CD8-positive, alpha-beta memory T cell (primary cell): Measurements from ENCODE around the gene ZNF473. TPM values are rescaled to one million over a fixed set of nuclear protein-coding genes. Genes with fewer than 3 reads are reported as not detected.

ENCODE experiments used
- CTCF ChIA-PET: fragments of 350-600 bp; sonication (Branson Sonifier 250); formaldehyde crosslinking; loops from one replicate; lab custom pipeline; 2021; ENCODE audit warnings: antibody characterized with exemption; lab: Charles Lee
- POLR2A ChIA-PET: fragments of 350-600 bp; sonication (Branson Sonifier 250); formaldehyde crosslinking; loops from one replicate; lab custom pipeline; 2021; ENCODE audit warnings: antibody characterized with exemption; lab: Charles Lee
- DNase-seq, 5 donors: peaks; one replicate each; pipeline versions ENCODE4 v3.0.0 to v3.0.0-alpha.2; 2020 to 2022; ENCODE audit warnings: mixed read lengths in 1 of 5
- H3K27ac ChIP-seq: one replicate; pipeline ENCODE4 v1.7.0; 2013; ENCODE audit warnings: low read depth, mild to moderate bottlenecking, low read length, moderate library complexity
- H3K27me3 ChIP-seq: 2 replicates; pipeline ENCODE4 v1.7.0; 2013; ENCODE audit warnings: low read length, mild to moderate bottlenecking; ENCODE audit not compliant: insufficient read depth, poor library complexity, severe bottlenecking
- H3K36me3 ChIP-seq: 2 replicates; pipeline ENCODE4 v1.7.0; 2013; ENCODE audit warnings: mild to moderate bottlenecking, low read length, moderate library complexity; ENCODE audit not compliant: insufficient read depth
- H3K4me1 ChIP-seq: 2 replicates; pipeline ENCODE4 v1.7.0; 2013; ENCODE audit warnings: mild to moderate bottlenecking, low read length, moderate library complexity; ENCODE audit not compliant: insufficient read depth
- H3K4me3 ChIP-seq: 2 replicates; pipeline ENCODE4 v1.7.0; 2013; ENCODE audit warnings: mild to moderate bottlenecking, low read length
- H3K9me3 ChIP-seq: 2 replicates; pipeline ENCODE4 v1.7.0; 2013; ENCODE audit warnings: mild to moderate bottlenecking, low read length
- H3K27ac Mint-ChIP-seq, 8 donors: one replicate each; pipeline ENCODE4 v1.8.0; 2020 to 2021; ENCODE audit warnings: mixed read lengths in 8 of 8, mild to moderate bottlenecking in 6 of 8, inconsistent platforms in 3 of 8, moderate library complexity in 3 of 8
- H3K27me3 Mint-ChIP-seq, 2 donors: one replicate each; pipeline ENCODE4 v1.8.0; 2020 to 2021; ENCODE audit warnings: mixed read lengths in 2 of 2, mild to moderate bottlenecking in 1 of 2, moderate library complexity in 1 of 2
- H3K36me3 Mint-ChIP-seq, 3 donors: one replicate each; pipeline ENCODE4 v1.8.0; 2020 to 2021; ENCODE audit warnings: mixed read lengths in 3 of 3, inconsistent platforms in 1 of 3, mild to moderate bottlenecking in 1 of 3
- H3K4me1 Mint-ChIP-seq, 3 donors: one replicate each; pipeline ENCODE4 v1.8.0; 2020 to 2021; ENCODE audit warnings: mixed read lengths in 3 of 3, inconsistent platforms in 1 of 3, mild to moderate bottlenecking in 1 of 3
- H3K4me3 Mint-ChIP-seq, 7 donors: one replicate each; pipeline ENCODE4 v1.8.0; 2020 to 2021; ENCODE audit warnings: mixed read lengths in 7 of 7, mild to moderate bottlenecking in 6 of 7, moderate library complexity in 4 of 7, inconsistent platforms in 2 of 7
- H3K9me3 Mint-ChIP-seq, 5 donors: one replicate each; pipeline ENCODE4 v1.8.0; 2020 to 2022; ENCODE audit warnings: mixed read lengths in 5 of 5, mild to moderate bottlenecking in 3 of 5, moderate library complexity in 2 of 5, inconsistent platforms in 1 of 5
- polyA plus RNA-seq: library from polyadenylated mRNA; unstranded; fragments of 300-500 nt; fragmentation: Illumina TruSeq; gene quantifications from one replicate; pipeline ENCODE4 v1.2.3, GENCODE V29; 2021
- total RNA-seq, 2 experiments: library from RNA; stranded (reverse); gene quantifications; one replicate each; pipeline ENCODE4 v1.2.3, GENCODE V29; 2021

The ZNF473 gene
- total and polyA plus RNA-seq, 3 experiments from 2014 or later, result 4.5 to 9.8 (median 8.5) TPM

DNA sequence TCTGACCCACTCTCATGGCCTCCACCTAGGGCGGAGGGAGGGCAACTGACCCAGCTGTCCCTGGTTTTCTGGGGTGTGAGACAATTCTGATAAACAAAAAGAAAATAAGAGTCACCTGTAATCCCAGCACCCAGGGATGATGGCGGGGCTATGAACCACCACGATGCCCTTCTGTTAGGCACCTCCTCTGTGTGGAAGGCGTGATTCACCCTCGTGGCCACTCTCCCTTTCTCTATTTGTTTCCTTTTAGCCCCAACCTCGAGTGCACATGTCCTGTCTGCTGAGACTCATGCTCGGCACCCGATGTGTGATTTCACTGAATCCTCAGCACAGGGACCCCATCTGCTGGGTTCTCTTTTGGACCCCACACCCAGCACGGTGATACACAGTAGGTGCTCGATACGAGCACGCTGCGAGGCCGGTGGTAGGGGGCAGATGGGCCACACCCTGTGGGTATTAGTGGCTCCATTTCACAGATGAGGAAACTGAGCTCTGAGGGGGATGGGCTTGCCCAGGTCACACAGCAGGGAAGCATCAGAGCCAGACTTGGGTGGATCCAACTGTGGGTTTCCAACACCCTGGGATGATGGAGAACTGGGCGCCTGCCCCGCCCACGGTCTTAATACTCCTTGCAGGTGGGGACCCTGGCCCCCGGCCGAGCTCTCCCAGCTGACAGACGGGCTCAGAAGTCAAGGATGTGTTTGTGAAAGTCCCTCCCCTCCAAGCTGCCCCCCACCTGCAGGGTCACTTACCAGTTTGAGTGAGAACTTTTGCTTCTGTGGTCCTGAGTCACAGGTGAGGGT lies 25.6 kb upstream of the ZNF473 start:
- CTCF ChIA-PET, result no interaction called here
- no peaks in the 10 kb centered on the region for H3K9me3 Mint-ChIP-seq
- H3K27me3 Mint-ChIP-seq, result no peaks in the 10 kb centered on the region
- POLR2A ChIA-PET, result no interaction called here
- peaks cover 12 to 29% (median 19%) of the 10 kb centered on the region in 3 donors for H3K4me1 Mint-ChIP-seq
- H3K4me1 ChIP-seq, result peaks cover 7% of the 10 kb centered on the region
- no peaks in the 10 kb centered on the region for H3K9me3 ChIP-seq
- H3K27me3 ChIP-seq, result no peaks in the 10 kb centered on the region
- H3K4me3 Mint-ChIP-seq, result no peak overlapping the region
- no peak overlapping the region for H3K27ac Mint-ChIP-seq
- no peak overlapping the region for H3K4me3 ChIP-seq
- H3K27ac ChIP-seq, result no peak overlapping the region
- peaks cover 3 to 88% (median 5%) of the 10 kb centered on the region in 3 donors for H3K36me3 Mint-ChIP-seq
- no peak for DNase-seq
- H3K36me3 ChIP-seq, result peaks cover 60% of the 10 kb centered on the region

DNA sequence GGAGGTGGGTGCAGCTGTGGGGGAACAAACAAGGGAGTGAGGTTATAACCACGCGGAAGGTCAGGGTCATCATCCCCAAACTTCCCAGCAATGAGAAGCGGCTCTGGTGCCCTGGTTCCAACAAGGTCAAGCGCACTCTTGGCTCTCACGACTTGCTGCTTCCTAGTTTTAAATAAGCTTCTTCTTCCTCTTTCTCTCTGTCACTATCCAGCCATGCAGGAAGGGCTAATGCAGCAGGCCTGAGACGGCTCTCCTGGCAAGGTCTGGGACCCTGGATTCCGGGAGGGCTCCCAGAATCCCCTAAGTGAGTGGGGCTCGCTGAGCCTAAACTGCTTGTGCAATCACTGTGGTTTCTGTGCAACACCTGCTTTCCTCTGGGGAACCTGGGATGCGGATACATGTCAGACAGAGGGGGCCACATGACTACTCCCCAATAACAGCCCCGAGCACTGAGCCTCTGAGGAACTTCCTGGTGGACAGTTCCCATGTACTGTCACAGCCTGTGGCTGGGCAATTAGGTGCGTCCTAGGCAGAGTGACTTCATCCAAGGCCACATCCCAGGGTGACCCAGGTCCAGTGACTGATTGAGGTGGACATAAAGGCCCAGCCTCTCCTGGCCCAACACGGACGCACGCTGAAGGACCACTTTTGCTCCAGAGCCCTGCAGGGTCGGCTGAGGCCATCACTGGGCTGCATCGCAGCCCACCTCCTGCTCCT lies 24.8 kb upstream of the ZNF473 start:
- H3K4me1 Mint-ChIP-seq, result peaks cover 16 to 29% (median 19%) of the 10 kb centered on the region in 3 donors
- no peak for DNase-seq
- no peaks in the 10 kb centered on the region for H3K9me3 ChIP-seq
- CTCF ChIA-PET, result no interaction called here
- no peak overlapping the region for H3K4me3 ChIP-seq
- H3K27ac Mint-ChIP-seq, result peak overlapping the region in 1 of 8 donors; percentile 86
- H3K9me3 Mint-ChIP-seq, result no peaks in the 10 kb centered on the region
- H3K4me1 ChIP-seq, result peaks cover 7% of the 10 kb centered on the region
- POLR2A ChIA-PET, result no interaction called here
- no peak overlapping the region for H3K4me3 Mint-ChIP-seq
- H3K27me3 Mint-ChIP-seq, result no peaks in the 10 kb centered on the region
- no peak overlapping the region for H3K27ac ChIP-seq
- peaks cover 0 to 89% (median 6%) of the 10 kb centered on the region in 3 donors for H3K36me3 Mint-ChIP-seq
- peaks cover 56% of the 10 kb centered on the region for H3K36me3 ChIP-seq
- H3K27me3 ChIP-seq, result no peaks in the 10 kb centered on the region

DNA sequence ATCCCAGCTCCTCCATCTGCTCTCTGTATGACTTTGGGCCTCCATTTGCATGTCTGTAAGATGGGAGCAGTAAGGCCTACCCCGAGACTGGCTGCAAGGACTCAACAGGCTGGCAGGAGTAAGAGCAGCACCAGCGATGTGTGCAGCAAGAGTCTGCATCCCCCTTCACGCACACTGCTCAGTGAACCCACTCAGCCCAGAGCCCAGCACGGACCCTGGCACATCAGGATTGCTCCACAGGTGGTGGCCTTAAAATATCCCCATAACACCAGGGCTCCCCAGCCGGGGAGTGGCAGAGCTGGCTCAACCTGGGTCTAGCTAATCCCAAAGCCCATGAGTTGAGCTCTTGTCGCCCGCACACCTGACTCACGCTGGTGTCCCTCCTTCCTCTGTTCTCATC lies 24.0 kb upstream of the ZNF473 start:
- no peak overlapping the region for H3K4me3 Mint-ChIP-seq

DNA sequence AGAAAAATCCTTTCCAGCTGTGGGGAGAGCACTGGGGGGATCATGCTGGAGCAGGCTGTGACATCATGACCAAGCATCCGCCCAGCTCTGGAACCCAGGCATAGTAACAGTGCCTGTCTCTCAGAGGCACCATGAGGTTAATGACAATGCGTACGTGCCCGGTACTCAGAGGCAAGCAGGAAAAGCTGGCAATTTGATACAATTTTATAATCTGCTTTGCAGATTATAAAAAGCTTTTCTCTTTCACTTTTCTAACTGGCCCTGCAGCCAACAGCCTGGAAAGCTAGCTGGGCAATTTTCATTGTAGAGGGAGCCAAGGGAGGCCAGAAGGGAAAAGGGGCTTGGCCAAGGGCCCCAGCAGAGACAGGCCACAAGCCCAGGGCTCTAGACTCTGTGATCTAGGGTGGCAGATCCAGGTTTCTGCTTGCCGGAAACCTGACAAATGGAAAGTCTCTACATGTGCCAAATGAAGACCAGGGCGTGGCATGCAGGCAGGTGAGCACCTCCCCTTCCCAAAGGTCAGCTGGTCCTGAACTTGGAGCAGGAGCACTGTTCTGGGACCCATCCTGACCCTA lies 23.3 kb upstream of the ZNF473 start:
- CTCF ChIA-PET, result interaction anchor here (1.5 kb wide), 1 partner anchor 41 kb away, joined by 3 read pairs; no protein-coding TSS in a partner anchor
- no peaks in the 10 kb centered on the region for H3K27me3 Mint-ChIP-seq
- H3K4me1 ChIP-seq, result peaks cover 7% of the 10 kb centered on the region

More for the DNA sequence above, 24.0 kb upstream of the ZNF473 start:
- Histone ChIP-seq H3K9me3 (no peaks in the 10 kb centered on the region), H3K27ac (no peak overlapping the region), H3K4me3 (no peak overlapping the region), H3K4me1 (peaks cover 7% of the 10 kb centered on the region), H3K27me3 (no peaks in the 10 kb centered on the region), H3K36me3 (peaks cover 59% of the 10 kb centered on the region)
- ChIA-PET CTCF (interaction anchor here (1.5 kb wide), 1 partner anchor 41 kb away, joined by 3 read pairs; no protein-coding TSS in a partner anchor), POLR2A (no interaction called here)
- Mint-ChIP-seq H3K27ac (no peak overlapping the region), H3K27me3 (no peaks in the 10 kb centered on the region), H3K36me3 (peaks cover 0 to 89% (median 10%) of the 10 kb centered on the region in 3 donors), H3K9me3 (no peaks in the 10 kb centered on the region), H3K4me1 (peaks cover 16 to 29% (median 19%) of the 10 kb centered on the region in 3 donors)
- no peak for DNase-seq

DNA sequence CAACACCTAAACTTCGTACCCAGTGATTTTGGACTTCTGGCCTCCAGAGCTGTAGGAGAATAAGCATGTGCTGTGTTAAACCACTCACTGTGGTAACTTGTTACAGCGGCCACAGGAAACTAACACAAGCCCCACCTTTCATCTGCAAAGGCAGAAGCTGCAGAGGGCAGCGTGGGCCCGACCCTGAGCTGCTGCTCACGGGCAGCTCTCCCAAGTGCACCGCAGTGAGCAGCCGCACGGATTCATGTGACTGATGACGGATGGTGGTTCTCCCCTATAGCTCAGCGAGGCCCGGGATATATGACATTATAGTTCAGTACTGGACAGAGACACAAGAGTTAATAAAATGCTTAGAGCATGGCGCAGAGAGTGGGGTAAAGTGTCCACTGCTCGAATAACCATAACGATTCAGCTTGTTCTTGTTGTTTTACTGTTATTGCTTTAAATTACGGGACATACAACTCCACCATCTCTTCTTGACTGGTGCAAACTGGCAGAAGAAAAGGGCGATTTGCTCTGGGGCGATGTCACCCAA lies 22.5 kb upstream of the ZNF473 start:
- no peak overlapping the region for H3K27ac Mint-ChIP-seq
- Histone ChIP-seq H3K4me1 (peaks cover 7% of the 10 kb centered on the region), H3K27me3 (no peaks in the 10 kb centered on the region), H3K9me3 (no peaks in the 10 kb centered on the region), H3K4me3 (no peak overlapping the region), H3K36me3 (peaks cover 61% of the 10 kb centered on the region), H3K27ac (peak overlapping the region; percentile 9)
- peaks cover 16 to 26% (median 18%) of the 10 kb centered on the region in 3 donors for H3K4me1 Mint-ChIP-seq
- no peak for DNase-seq
- ChIA-PET POLR2A (no interaction called here), CTCF (no interaction called here)
- H3K27me3 Mint-ChIP-seq, result no peaks in the 10 kb centered on the region
- H3K4me3 Mint-ChIP-seq, result peak overlapping the region in 2 of 7 donors; percentile 54 to 70
- no peaks in the 10 kb centered on the region for H3K9me3 Mint-ChIP-seq
- H3K36me3 Mint-ChIP-seq, result peaks cover 0 to 90% (median 17%) of the 10 kb centered on the region in 3 donors

More for the DNA sequence above, 23.3 kb upstream of the ZNF473 start:
- Mint-ChIP-seq H3K9me3 (no peaks in the 10 kb centered on the region), H3K4me3 (no peak overlapping the region), H3K36me3 (peaks cover 0 to 90% (median 16%) of the 10 kb centered on the region in 3 donors), H3K27ac (peak overlapping the region in 1 of 8 donors; percentile 3), H3K4me1 (peaks cover 16 to 29% (median 19%) of the 10 kb centered on the region in 3 donors)
- Histone ChIP-seq H3K9me3 (no peaks in the 10 kb centered on the region), H3K27ac (no peak overlapping the region), H3K36me3 (peaks cover 61% of the 10 kb centered on the region), H3K4me3 (no peak overlapping the region), H3K27me3 (no peaks in the 10 kb centered on the region)
- no peak for DNase-seq
- POLR2A ChIA-PET, result no interaction called here

DNA sequence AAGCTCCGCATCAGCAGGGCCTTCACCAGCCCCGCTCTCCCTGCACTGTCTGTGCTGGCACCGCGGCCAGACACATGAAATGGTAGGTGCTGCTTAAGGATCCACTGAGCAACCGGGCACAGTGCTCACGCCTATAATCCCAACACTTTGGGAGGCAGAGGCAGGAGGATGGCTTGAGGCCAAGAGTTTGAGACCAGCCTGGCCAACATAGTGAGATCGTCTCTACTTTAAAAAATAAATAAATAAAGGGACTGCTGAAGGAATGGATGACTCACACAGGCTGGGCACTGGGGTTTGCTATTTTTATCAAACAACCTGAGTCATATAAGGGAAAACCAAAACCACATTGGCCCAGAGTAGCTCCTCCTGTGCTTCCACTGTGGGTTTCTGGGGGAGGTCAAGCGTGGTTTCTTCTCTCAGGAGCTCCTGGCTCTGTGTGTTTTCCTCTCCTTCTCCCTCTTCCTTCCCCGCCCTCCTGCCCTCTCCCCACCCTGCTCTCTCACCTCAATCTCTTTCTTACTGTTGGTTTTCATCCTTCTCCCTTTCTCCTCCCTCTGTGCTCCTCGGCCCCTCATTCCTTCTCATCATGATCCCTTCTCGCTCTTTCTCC lies 21.9 kb upstream of the ZNF473 start:
- H3K4me1 ChIP-seq, result peaks cover 7% of the 10 kb centered on the region
- Mint-ChIP-seq H3K4me1 (peaks cover 16 to 26% (median 18%) of the 10 kb centered on the region in 3 donors), H3K4me3 (peak overlapping the region in 5 of 7 donors; percentile 29 to 90 (median 66)), H3K36me3 (peaks cover 0 to 92% (median 17%) of the 10 kb centered on the region in 3 donors), H3K27me3 (no peaks in the 10 kb centered on the region), H3K27ac (peak overlapping the region in 4 of 8 donors; percentile 52 to 82 (median 76)), H3K9me3 (no peaks in the 10 kb centered on the region)
- H3K9me3 ChIP-seq, result no peaks in the 10 kb centered on the region
- POLR2A ChIA-PET, result no interaction called here
- DNase-seq, result no peak
- no peak overlapping the region for H3K4me3 ChIP-seq
- peaks cover 63% of the 10 kb centered on the region for H3K36me3 ChIP-seq
- peak overlapping the region; percentile 9 for H3K27ac ChIP-seq
- CTCF ChIA-PET, result no interaction called here
- no peaks in the 10 kb centered on the region for H3K27me3 ChIP-seq

DNA sequence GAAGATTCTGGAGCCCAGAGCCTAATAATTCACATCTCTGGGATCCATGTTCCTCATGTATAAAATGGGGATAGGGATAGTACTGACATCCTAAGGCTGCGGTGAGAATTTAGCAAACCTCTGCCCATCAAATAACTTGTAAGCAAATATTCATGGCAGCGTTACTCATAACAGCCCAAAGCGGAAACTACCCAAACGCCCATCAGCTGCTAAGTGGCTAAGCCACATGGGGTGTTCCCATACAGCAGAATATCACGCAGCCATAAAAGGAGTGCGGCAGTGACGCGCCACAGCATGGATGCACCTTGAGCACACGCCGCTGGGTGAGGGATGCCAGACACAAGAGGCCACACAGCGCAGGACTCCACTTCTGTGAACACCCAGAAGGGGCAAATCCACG lies 20.4 kb upstream of the ZNF473 start:
- H3K4me1 Mint-ChIP-seq, result peaks cover 16 to 26% (median 18%) of the 10 kb centered on the region in 3 donors
- H3K4me3 Mint-ChIP-seq, result no peak overlapping the region
- no peaks in the 10 kb centered on the region for H3K9me3 ChIP-seq
- peaks cover 0 to 89% (median 19%) of the 10 kb centered on the region in 3 donors for H3K36me3 Mint-ChIP-seq
- DNase-seq, result no peak
- H3K9me3 Mint-ChIP-seq, result no peaks in the 10 kb centered on the region
- no peak overlapping the region for H3K27ac ChIP-seq
- H3K27ac Mint-ChIP-seq, result peak overlapping the region in 2 of 8 donors; percentile 12 to 19
- peaks cover 58% of the 10 kb centered on the region for H3K36me3 ChIP-seq
- peaks cover 7% of the 10 kb centered on the region for H3K4me1 ChIP-seq
- H3K4me3 ChIP-seq, result no peak overlapping the region
- no peaks in the 10 kb centered on the region for H3K27me3 Mint-ChIP-seq
- CTCF ChIA-PET, result no interaction called here
- H3K27me3 ChIP-seq, result no peaks in the 10 kb centered on the region
- POLR2A ChIA-PET, result no interaction called here
